ENCODE measurements around the gene ASTN2. TPM values are rescaled to one million over a fixed set of nuclear protein-coding genes. Genes with fewer than 3 reads are reported as not detected.

The ASTN2 gene
- total and polyA plus RNA-seq, 9 of the 15 experiments (the other 6 are each of a cell fraction or from before 2014, with no cell fraction given) = 0.56 to 3.5 (median 1.9) TPM

- Histone ChIP-seq H3K4me3 (no peak overlapping the region), H3K9ac (ENCODE audit: insufficient read depth in 1 of 2, low read depth in 2 of 2, low read length in 2 of 2) (no peak overlapping the region), H2AFZ (ENCODE audit: low read depth, low read length) (no peak overlapping the region), H3K79me2 (ENCODE audit: control insufficient read depth, insufficient read depth, low read length) (no peaks in the 10 kb centered on the region), H3K9me3 (replicated peaks; ENCODE audit: control insufficient read depth, insufficient read depth, low read depth, low read length) (no peaks in the 10 kb centered on the region), H3K27ac (ENCODE audit: extremely low read depth, low read depth, low read length) (no peak overlapping the region), H3K36me3 (ENCODE audit: control insufficient read depth, insufficient read depth, low read length) (no peaks in the 10 kb centered on the region), H4K20me1 (replicated peaks; ENCODE audit: control insufficient read depth, insufficient read depth, low read length) (no peaks in the 10 kb centered on the region), H3K27me3 (ENCODE audit: control insufficient read depth in 2 of 2, insufficient read depth in 2 of 2, low read length in 2 of 2) (no peaks in the 10 kb centered on the region), H3K9me1 (ENCODE audit: control insufficient read depth, insufficient read depth, low read length) (no peaks in the 10 kb centered on the region), H3K4me1 (replicated peaks in 1 of 2; ENCODE audit: control insufficient read depth in 2 of 2, insufficient read depth in 2 of 2, low read length in 2 of 2) (no peaks in the 10 kb centered on the region), H3K4me2 (ENCODE audit: insufficient read depth, low read length) (no peak overlapping the region)
- FAIRE-seq = no peak
- intact Hi-C loops (cut with micrococcal nuclease) (no loop called here), in situ Hi-C loops (cut with MboI) (no loop called here)
- CTCF ChIA-PET (ENCODE audit: low intra/inter-chr PET ratio) = no interaction called here
- no TSS peak for BruUV-seq (replicated peaks)
- TF ChIP-seq ZFP91 (CRISPR knock-in tag; IDR thresholded peaks at IDR 0.05) = no peak
- no peak for TF ChIP-seq CEBPB (tag; IDR thresholded peaks at IDR 0.05)
- no peak for TF ChIP-seq SAFB (IDR thresholded peaks at IDR 0.05; ENCODE audit: borderline replicate concordance, low read depth, low read length)
- TF ChIP-seq, protein P1, sequence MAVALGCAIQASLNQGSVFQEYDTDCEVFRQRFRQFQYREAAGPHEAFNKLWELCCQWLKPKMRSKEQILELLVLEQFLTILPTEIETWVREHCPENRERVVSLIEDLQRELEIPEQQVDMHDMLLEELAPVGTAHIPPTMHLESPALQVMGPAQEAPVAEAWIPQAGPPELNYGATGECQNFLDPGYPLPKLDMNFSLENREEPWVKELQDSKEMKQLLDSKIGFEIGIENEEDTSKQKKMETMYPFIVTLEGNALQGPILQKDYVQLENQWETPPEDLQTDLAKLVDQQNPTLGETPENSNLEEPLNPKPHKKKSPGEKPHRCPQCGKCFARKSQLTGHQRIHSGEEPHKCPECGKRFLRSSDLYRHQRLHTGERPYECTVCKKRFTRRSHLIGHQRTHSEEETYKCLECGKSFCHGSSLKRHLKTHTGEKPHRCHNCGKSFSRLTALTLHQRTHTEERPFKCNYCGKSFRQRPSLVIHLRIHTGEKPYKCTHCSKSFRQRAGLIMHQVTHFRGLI (CRISPR knock-in tag; IDR thresholded peaks at IDR 0.05) = no peak
- no peak for TF ChIP-seq PRPF4 (IDR thresholded peaks at IDR 0.05; ENCODE audit: insufficient read depth, low read depth, low read length, poor library complexity, severe bottlenecking)
- no peak for TF ChIP-seq ZC3H4 (CRISPR knock-in tag; IDR thresholded peaks at IDR 0.05; ENCODE audit: borderline replicate concordance)
- TF ChIP-seq C11orf30 (IDR thresholded peaks at IDR 0.05; ENCODE audit: low read depth) = no peak
- no peak for TF ChIP-seq JUNB (CRISPR knock-in tag; conservative IDR thresholded peaks at IDR 0.05)
- no peak for TF ChIP-seq MED1 (CRISPR knock-in tag; IDR thresholded peaks at IDR 0.05; ENCODE audit: borderline replicate concordance)
- TF ChIP-seq, protein P2, sequence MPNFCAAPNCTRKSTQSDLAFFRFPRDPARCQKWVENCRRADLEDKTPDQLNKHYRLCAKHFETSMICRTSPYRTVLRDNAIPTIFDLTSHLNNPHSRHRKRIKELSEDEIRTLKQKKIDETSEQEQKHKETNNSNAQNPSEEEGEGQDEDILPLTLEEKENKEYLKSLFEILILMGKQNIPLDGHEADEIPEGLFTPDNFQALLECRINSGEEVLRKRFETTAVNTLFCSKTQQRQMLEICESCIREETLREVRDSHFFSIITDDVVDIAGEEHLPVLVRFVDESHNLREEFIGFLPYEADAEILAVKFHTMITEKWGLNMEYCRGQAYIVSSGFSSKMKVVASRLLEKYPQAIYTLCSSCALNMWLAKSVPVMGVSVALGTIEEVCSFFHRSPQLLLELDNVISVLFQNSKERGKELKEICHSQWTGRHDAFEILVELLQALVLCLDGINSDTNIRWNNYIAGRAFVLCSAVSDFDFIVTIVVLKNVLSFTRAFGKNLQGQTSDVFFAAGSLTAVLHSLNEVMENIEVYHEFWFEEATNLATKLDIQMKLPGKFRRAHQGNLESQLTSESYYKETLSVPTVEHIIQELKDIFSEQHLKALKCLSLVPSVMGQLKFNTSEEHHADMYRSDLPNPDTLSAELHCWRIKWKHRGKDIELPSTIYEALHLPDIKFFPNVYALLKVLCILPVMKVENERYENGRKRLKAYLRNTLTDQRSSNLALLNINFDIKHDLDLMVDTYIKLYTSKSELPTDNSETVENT (CRISPR knock-in tag; IDR thresholded peaks at IDR 0.05) = no peak
- POLR2A ChIA-PET = interaction anchor here (0.7 kb wide), 1 partner anchor 56 kb away, joined by 3 read pairs; no protein-coding TSS in a partner anchor
- 0% methylated on average over 1 of the region's 1 CpG for WGBS (ENCODE audit: insufficient coverage, low coverage, missing lambda C conversion rate)
- DNase-seq (ENCODE audit: extremely low read depth in 1 of 4, low spot score in 3 of 4) = peak in 2 of 4 experiments; percentile 10 to 12
- no peak for ATAC-seq
Observed at GRCh38 chr9:117247266-117247665, 167.6 kb downstream of the ASTN2 start.

Data from K562 (cell line).